GM12872 (cell line): ENCODE measurements around the gene MEG3.

Source experiments
- CTCF ChIP-seq: IDR thresholded peaks from 3 replicates; pipeline ENCODE4 v1.5.1; 2011; ENCODE audit warnings: low read depth, mild to moderate bottlenecking, low read length, moderate library complexity; ENCODE audit not compliant: insufficient read depth

MEG3 gene

DNA sequence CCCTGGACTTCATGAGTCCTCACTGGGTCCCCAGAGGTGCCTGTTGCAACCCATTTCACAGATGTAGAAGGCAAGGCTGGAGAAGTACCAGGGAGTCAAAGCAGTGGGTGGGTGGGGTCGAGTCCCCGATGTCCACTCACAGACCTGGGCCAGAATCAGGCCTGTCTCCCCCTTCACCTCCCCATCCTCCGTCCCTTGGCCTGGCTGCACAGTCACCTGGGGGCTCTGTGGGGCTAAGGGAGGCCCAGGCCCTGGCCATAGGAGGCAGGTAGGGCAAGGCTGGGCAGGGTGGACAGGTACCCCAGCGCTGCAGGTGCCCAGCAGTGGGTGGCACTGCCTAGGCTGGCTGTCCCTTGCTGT, 48.1 kb downstream of the MEG3 start:
- TF ChIP-seq CTCF, result no peak

GRCh38 chr14:100874411-100875091, 48.6 kb downstream of the MEG3 start:
- no peak for TF ChIP-seq CTCF

DNA sequence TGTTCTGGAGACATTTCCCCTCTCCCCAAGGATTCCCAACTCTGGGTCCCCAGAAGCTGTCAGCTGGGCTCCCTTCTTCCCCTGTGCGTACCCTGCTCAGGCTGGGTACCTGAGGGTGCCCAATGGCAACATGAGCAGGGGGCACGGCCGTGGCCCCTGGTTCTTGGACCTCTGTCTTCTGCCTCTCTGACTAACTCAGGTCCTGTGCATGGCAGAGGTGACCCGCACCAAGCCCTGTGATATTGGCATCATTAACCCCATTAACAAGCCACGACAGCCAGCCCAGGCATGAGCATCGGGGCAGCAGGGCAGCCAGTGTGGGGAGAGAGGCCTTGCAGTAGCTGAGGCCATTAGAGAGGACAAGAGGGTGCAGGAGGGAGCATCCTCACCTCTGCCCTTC, 49.2 kb downstream of the MEG3 start:
- TF ChIP-seq CTCF, result no peak

- no peak for TF ChIP-seq CTCF
Observed at GRCh38 chr14:100875861-100876590, 50.1 kb downstream of the MEG3 start.

DNA sequence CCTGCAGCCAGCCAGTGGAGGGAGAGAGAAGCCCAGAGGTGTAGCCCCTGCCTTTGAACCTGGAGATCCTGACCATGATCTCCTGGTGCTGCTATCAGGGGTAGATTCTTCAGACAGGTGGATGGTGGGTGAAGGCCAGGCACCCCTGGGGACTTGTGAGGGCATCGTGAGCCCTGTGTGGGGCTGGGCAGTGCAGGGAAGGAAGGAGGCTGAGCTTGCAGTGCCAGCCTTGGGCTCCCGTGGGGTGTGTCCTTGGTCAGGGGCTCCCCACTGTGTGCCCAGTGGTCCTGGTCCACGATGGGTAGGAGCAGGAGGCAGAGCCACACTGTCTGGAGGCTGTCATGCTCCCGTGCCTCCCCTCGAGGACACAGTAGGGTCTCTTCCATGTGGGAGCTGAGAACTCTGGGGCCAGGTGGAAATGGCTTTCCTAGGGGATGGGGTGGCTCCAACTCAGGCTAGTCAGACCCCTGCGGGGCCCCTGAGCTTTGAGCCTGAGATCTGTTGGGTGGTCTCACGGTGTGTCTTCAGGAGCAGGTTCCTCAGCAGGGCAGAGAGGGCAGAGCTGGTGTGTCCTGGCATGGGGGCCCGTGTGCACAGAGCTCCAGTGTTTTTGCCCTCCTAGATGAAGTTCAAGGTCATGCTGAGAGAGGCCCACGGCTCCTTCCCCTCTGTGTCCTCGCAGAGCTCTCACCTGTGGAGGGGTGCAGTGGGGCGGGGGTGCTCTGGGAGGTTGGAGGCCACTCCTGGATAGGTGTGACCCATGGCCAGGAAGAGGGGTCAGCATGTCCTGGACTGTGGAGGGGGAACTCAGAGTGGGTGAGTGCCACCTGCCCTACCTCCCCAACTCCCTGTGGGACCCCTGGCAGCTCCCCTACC, 52.6 kb downstream of the MEG3 start:
- no peak for TF ChIP-seq CTCF

- TF ChIP-seq CTCF, result no peak
Observed at GRCh38 chr14:100879194-100879593, 53.3 kb downstream of the MEG3 start.

- TF ChIP-seq CTCF, result no peak
Observed at GRCh38 chr14:100879782-100880181, 53.9 kb downstream of the MEG3 start.
